HG02884 (cell line): ENCODE measurements around the gene GPATCH4.

ENCODE experiments used
- ATAC-seq: cut with Tn5 transposase; IDR thresholded peaks from one replicate; pipeline ENCODE4 v1.9.1; 2021; ENCODE audit warnings: mild to moderate bottlenecking, moderate library complexity; ENCODE audit not compliant: unreplicated experiment

GPATCH4 gene

DNA sequence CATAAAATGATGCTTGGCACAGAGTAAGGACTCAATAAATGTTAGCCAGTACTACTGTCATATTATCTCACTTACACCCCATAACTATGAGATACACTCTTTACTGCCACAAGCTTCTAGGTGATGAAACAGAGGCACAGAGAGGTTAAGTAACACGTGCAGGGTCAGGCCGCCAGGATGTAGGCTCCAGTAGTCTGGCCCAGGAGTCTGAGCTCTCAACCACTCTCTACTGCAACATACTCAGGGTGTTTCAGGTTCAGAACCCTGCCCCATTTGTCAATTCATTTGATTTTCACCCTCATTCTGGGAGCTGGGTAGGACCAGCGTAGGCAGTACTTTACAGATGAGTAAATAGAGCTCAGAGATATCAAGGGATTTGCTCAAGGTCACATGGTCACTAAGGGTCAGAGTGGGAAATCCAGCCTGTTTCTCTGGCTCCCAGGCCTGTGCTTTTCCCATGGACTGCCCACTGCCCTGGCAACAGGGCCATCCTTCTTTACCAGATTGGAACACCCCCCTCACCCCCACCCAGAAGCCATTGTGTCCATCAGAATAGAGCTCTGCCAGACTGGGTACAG lies 50.1 kb downstream of the GPATCH4 start:
- ATAC-seq: no peak

DNA sequence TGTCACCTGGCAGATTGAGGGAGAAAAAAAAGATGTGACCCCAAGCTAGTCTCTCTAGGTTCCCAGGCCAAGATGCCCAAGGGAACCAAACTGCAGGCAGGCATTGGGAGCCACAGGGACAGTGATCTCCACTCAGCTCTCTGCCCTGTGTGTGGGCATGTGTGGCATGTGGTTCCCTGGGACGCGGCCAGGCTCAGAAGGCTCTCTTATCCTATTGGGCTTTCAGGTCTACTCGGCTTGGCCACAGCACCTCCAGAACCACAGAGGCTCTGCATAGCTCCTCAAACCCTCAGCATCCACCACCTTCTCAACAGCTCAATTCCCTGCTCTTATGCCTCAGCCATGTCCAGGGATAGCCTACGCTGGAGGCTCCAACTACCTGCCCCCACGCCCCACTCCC lies 50.9 kb downstream of the GPATCH4 start:
- no peak for ATAC-seq

DNA sequence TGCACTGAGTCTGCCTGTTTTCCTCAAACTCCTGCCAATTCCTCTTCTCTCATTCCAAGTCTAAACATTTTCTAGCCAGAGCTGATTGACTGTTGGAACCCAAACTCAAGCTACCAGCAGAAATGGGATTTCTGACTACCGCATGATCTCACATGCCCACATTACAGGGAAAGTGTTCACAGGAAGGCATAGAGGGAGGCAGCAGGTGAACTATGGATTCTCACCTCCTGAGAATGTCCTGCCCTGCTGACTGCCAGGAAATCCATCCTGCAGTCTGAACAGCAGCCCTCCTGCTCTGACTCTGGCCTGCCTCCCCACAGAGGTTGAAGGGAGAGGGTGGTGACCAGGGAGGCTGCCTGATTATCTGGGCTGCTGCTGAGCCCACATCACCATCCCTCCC lies 51.4 kb downstream of the GPATCH4 start:
- ATAC-seq: no peak

DNA sequence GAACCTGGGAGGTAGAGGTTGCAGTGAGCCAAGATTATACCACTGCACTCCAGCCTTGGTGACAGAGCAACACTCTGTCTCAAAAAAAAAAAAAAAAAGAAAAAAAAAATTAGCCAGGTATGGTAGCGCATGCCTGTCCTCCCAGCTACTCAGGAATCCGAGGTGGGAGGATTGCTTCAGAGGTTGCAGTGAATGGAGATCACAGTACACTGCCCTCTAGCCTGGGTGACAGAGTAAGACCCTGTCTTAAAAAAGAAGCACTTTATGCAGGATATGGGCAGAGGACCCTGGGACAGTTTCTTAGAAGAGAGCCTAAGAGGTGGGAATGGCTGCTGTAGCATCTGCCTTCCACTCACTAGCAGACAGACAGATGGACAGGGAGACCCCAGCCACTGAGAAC lies 51.9 kb downstream of the GPATCH4 start:
- no peak for ATAC-seq

DNA sequence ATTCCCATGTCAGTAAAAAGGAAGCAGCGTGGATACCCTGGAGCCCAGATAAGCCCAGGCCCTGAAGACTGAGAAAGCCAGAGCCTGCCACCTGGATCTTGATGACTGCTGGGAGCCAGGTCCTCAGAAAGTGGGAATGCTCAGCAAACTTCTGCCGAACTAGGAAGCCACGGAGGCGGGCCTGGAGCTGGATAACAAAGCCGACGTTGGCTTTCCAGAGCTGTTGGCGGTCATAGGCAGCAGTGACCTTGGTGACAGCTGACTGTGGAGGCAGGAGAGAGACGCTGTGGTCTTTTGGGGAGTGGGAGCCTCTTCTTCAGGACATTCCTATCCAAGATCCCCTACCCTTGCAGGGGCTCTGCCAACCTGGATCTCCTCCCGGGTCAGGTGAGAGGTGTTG lies 53.3 kb downstream of the GPATCH4 start:
- no peak for ATAC-seq

DNA sequence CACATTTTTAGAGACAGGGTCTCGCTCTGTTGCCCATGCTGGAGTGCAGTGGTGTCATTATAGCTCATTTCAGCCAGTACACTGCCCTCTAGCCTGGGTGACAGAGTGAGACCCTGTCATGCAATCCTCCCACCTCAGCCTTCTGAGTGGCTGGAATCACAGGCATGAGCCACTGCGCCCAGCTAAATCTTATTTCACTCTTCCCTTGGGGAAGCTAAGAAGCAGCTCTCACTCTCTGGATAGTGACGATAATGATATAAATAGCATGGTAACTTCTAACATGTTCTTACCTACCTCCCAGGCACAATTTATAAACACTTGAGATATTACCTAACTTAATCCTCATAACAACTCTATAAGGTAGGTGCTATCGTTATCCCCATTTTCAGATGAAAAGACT lies 53.8 kb downstream of the GPATCH4 start:
- no peak for ATAC-seq

DNA sequence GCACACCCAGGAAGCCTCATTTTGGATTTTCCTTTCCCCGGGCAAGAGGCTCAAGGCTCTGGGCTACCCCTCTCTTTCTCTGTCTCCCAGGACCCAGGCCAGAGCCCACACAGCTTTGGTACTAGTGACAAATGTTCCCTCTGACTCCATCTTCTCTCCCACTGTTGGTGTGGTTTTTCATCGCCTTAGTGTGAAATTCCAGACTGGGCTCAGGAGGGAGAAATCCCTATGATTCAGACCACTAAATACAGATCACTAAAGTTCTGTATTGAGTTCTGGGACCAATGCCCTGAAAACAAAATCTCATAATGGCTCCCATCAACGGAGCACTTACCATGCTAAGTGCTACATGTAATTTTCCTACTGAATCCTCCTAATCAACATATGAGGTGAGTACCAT lies 55.0 kb downstream of the GPATCH4 start:
- no peak for ATAC-seq

DNA sequence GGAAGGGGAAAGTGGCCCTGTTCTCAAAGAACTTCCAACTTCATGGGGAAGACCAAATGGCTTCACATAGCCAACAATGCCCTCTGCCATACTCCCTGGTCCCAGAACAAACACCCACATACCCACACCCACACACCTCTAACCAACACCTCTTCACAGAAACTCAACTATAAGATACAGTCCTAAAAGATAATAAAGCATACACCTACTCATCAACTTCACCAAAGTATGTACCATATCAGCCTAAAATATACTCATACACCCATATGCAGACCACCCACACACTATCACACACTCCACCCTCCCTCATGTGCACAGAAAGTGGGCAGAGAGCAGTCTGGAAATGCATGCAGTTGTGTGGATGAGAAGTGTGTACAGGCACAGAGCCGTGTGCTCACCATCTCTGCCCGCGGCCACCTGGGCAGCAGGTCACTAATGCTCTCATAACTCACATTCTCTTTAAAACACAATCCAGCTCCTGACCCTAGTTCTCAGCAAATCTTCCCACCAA lies 56.6 kb downstream of the GPATCH4 start:
- ATAC-seq: no peak
